ENCODE data around the gene IRAK2.
A peak's percentile ranks its signal among the peaks of the same experiment; 100 is the strongest.

Gene IRAK2

DNA sequence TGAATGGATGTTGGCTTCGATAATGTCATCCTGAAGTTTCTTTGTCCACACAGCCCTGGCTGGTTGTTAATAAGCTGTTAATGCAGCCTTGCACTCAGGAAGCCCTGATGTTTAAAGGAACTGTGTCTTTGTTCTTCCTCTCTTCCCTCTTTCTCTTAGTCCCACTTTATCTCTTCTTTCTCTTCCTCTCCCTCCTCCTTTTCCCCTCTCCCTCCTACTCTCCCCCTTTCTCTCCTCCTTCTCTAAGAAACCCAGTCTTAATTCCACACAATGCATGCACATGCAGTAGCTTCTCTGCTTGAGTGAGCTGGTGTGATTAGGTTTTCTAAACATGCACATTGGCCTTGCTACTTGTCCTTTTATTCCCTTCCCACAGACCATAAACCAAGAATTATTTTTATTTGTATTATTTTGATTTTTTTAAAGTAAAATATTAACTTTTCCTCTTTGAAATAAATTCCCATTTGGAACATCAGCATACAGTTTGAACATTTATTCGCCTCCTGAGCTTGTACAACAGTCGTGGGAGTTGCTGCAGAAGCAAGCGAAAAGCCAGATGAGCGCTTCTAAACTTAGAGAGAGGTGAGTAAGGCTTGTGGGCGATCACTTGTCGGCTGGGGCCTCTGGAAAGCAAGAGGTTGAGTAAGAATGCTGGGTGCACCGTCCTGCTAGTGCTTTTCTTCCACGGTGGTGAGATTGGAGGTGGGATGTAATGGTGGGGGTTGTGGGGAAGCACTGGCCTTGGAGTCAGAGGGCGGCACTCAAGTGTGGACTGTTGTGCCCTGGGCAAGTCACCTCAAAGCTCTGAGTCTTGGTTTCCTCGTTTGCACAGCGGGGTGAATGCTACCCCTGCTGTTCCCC lies 120.8 kb downstream of the IRAK2 start:
- TF ChIP-seq EZH2phosphoT487 (IDR thresholded peaks at IDR 0.05; ENCODE audit: borderline replicate concordance): no peak
- TF ChIP-seq, protein P1, sequence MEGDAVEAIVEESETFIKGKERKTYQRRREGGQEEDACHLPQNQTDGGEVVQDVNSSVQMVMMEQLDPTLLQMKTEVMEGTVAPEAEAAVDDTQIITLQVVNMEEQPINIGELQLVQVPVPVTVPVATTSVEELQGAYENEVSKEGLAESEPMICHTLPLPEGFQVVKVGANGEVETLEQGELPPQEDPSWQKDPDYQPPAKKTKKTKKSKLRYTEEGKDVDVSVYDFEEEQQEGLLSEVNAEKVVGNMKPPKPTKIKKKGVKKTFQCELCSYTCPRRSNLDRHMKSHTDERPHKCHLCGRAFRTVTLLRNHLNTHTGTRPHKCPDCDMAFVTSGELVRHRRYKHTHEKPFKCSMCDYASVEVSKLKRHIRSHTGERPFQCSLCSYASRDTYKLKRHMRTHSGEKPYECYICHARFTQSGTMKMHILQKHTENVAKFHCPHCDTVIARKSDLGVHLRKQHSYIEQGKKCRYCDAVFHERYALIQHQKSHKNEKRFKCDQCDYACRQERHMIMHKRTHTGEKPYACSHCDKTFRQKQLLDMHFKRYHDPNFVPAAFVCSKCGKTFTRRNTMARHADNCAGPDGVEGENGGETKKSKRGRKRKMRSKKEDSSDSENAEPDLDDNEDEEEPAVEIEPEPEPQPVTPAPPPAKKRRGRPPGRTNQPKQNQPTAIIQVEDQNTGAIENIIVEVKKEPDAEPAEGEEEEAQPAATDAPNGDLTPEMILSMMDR (conservative IDR thresholded peaks at IDR 0.05; ENCODE audit: low read length): no peak
- H3K4me3 ChIP-seq (ENCODE audit: low read length, poor library complexity, severe bottlenecking): no peak overlapping the region
- H3K27me3 ChIP-seq (ENCODE audit: insufficient read depth, low read length, poor library complexity, severe bottlenecking): no peaks in the 10 kb centered on the region
- no peak overlapping the region for H3K9ac ChIP-seq (ENCODE audit: low read depth, low read length, poor library complexity, severe bottlenecking)
- H3K9me3 ChIP-seq (ENCODE audit: insufficient read depth, low read depth, low read length): no peaks in the 10 kb centered on the region
- no peaks in the 10 kb centered on the region for H3F3A ChIP-seq (ENCODE audit: low read depth)
- peaks cover 60% of the 10 kb centered on the region; the same call in 1 of the 2 replicates for H3K36me3 ChIP-seq (ENCODE audit: insufficient read depth, low read length)
- H2AFZ ChIP-seq (ENCODE audit: low read length): no peak overlapping the region
- H3K9me2 ChIP-seq (replicated peaks; ENCODE audit: low read depth, low read length): no peaks in the 10 kb centered on the region
- no peaks in the 10 kb centered on the region for H4K20me1 ChIP-seq (ENCODE audit: insufficient read depth, low read length, poor library complexity, severe bottlenecking)
- no peak overlapping the region for H3K4me2 ChIP-seq (ENCODE audit: low read depth, low read length, poor library complexity, severe bottlenecking)
- no peaks in the 10 kb centered on the region for H3K4me1 ChIP-seq (ENCODE audit: insufficient read depth, low read length, poor library complexity, severe bottlenecking)
- no peaks in the 10 kb centered on the region for H3K79me2 ChIP-seq (ENCODE audit: insufficient read depth, low read length)

- Histone ChIP-seq H3K9me3 (ENCODE audit: insufficient read depth, low read depth, low read length) (no peaks in the 10 kb centered on the region), H3F3A (ENCODE audit: low read depth) (no peaks in the 10 kb centered on the region), H3K9ac (ENCODE audit: low read depth, low read length, poor library complexity, severe bottlenecking) (no peak overlapping the region), H3K9me2 (replicated peaks; ENCODE audit: low read depth, low read length) (no peaks in the 10 kb centered on the region), H3K27me3 (ENCODE audit: insufficient read depth, low read length, poor library complexity, severe bottlenecking) (no peaks in the 10 kb centered on the region), H3K36me3 (ENCODE audit: insufficient read depth, low read length) (peaks cover 53% of the 10 kb centered on the region; the same call in 1 of the 2 replicates), H3K4me2 (ENCODE audit: low read depth, low read length, poor library complexity, severe bottlenecking) (no peak overlapping the region), H3K79me2 (ENCODE audit: insufficient read depth, low read length) (no peaks in the 10 kb centered on the region), H3K4me3 (ENCODE audit: low read length, poor library complexity, severe bottlenecking) (no peak overlapping the region), H2AFZ (ENCODE audit: low read length) (no peak overlapping the region), H4K20me1 (ENCODE audit: insufficient read depth, low read length, poor library complexity, severe bottlenecking) (no peaks in the 10 kb centered on the region), H3K4me1 (ENCODE audit: insufficient read depth, low read length, poor library complexity, severe bottlenecking) (no peaks in the 10 kb centered on the region)
- TF ChIP-seq EZH2phosphoT487 (IDR thresholded peaks at IDR 0.05; ENCODE audit: borderline replicate concordance): no peak
- TF ChIP-seq, protein P1 (conservative IDR thresholded peaks at IDR 0.05; ENCODE audit: low read length): no peak
Measured at GRCh38 chr3:10286133-10286524, 121.4 kb downstream of the IRAK2 start.

- Histone ChIP-seq H3K9me2 (replicated peaks; ENCODE audit: low read depth, low read length) (no peaks in the 10 kb centered on the region), H2AFZ (ENCODE audit: low read length) (no peak overlapping the region), H3K27me3 (ENCODE audit: insufficient read depth, low read length, poor library complexity, severe bottlenecking) (no peaks in the 10 kb centered on the region), H3K36me3 (ENCODE audit: insufficient read depth, low read length) (peaks cover 51% of the 10 kb centered on the region; the same call in 1 of the 2 replicates), H4K20me1 (ENCODE audit: insufficient read depth, low read length, poor library complexity, severe bottlenecking) (no peaks in the 10 kb centered on the region), H3K9me3 (ENCODE audit: insufficient read depth, low read depth, low read length) (no peaks in the 10 kb centered on the region), H3K4me1 (ENCODE audit: insufficient read depth, low read length, poor library complexity, severe bottlenecking) (no peaks in the 10 kb centered on the region), H3K79me2 (ENCODE audit: insufficient read depth, low read length) (no peaks in the 10 kb centered on the region), H3K4me2 (ENCODE audit: low read depth, low read length, poor library complexity, severe bottlenecking) (no peak overlapping the region), H3K9ac (ENCODE audit: low read depth, low read length, poor library complexity, severe bottlenecking) (no peak overlapping the region), H3F3A (ENCODE audit: low read depth) (no peaks in the 10 kb centered on the region), H3K4me3 (ENCODE audit: low read length, poor library complexity, severe bottlenecking) (no peak overlapping the region)
- TF ChIP-seq EZH2phosphoT487 (IDR thresholded peaks at IDR 0.05; ENCODE audit: borderline replicate concordance): no peak
- TF ChIP-seq, protein P1 (conservative IDR thresholded peaks at IDR 0.05; ENCODE audit: low read length): peak; percentile 55
Measured at GRCh38 chr3:10286596-10287295, 122.0 kb downstream of the IRAK2 start.
